Inferior parietal cortex (tissue), 1 donor: ENCODE data around the gene FAM107A.

ENCODE experiments used
- DNase-seq: peaks from one replicate; pipeline ENCODE4 v3.0.0-alpha.2; 2016; ENCODE audit errors: extremely low spot score

Gene FAM107A, protein sequence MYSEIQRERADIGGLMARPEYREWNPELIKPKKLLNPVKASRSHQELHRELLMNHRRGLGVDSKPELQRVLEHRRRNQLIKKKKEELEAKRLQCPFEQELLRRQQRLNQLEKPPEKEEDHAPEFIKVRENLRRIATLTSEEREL

DNA sequence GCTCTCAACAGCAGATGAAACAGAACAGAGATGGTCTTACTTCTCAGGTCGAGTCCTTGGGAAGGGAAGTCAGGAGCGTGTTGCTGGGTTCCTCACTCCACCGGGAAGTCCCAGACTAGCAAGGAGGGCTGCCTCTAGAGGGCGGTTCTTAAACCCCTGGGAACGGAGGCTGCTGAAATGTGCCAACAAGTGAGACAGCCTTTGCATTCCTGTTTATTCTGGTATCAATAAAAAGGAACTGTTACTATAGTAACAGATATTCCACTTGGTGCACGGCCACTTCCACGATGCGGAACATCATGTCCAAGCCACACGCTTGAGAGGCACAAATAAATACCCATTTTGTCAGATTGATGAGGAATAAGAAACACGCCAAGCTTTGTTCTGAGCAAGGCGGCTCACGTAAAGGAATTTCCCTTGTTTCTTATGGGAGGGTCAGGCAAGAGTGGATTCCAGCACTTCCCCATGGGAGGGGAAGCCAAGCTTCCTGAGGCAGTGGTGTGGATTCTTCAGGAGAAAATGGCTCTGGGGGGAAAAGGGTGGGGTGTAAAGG lies at the start of gene FAM107A:
FAM107A (minus strand) TSS at position 123 of the 553 bp plus-strand sequence. CDS start 7,531 bp downstream, outside the sequence.
- peak; percentile 61 for DNase-seq

DNA sequence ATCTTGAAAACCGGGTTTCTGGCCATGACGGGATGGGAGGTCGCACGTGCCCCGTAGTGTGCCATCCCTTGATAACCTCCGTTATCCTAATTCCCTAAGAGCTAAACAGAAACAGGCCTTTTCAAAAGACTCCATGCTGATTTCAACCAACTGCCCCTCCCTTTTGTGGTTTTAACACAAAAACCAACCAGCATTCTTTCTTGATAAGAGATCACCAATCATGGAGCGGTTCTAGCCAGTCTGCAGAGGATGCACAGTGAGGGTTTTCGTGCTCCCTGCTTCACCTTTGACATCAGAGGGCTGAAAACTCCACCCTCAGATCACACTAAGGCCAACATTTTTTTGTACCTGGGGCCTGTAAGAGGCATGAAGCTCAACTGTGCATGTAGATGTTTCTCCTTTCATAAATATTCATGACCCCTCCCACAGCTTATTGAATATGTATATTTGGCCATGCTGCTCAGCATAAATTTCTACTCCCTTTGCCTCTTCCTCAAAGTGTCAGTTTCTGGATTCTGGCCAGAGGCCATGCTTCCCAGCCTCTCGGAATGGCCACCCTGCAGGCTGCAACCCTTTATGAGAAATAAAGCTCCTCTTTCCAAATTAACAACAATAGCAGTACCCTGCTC lies 48.1 kb upstream of the FAM107A start:
- no peak for DNase-seq

DNA sequence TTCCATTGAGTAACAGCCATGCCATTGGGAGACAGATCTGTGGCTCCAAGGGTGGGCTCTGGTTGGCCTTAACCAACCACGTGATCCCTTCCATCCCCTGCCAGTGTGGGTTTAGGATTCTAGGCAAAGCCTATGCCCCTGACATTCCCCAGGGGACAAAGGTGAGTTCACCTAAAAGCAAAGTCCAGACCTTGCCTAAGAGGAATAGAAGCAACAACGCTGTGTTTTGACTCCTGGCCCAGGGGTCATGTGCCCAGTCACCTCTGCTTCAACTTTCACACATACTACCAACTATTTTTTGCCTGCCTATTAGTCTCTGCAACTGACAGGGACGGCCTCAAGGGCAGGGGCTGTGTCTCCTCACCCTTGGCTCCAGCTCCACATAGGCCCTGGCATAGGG lies 47.4 kb upstream of the FAM107A start:
- no peak for DNase-seq

DNA sequence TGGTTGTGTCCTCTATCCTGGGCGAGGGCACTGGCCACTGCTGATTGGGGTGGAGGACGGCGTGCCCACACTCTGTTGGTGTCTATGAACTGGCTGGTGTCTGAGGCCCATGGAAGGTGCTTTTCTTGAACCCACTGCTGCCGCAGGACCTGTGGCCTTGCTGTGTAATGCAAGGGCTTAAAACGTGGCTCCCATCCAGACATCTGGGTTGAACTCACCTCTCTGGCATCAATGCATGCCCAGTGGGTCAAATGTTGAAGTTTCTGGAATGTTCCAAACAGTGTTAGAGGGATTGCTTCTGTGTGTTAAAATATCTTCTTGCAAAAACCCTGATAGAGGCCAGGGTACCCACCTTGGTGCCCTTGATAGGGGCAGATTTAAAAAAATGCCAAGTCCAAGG lies 46.8 kb upstream of the FAM107A start:
- DNase-seq, result no peak

DNA sequence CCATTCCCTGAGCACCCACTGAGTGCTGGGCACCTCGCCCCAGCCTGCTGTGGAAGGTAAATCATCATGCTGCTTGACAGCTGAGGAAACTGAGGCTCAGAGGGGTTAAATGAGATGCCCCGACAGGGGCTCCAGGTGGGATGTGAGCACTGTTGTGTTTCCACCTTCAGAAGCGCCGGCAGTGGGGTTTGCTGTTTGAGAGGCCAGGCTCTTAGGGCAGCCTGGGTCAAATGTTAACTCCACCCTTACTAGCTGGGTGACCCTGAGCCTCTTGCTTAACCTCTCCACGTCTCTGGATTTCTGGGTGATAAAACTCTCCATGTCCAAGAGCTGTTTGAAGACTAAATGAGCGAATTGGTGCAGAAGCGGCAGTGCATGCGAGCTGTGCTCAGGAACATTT lies 46.3 kb upstream of the FAM107A start:
- no peak for DNase-seq

DNA sequence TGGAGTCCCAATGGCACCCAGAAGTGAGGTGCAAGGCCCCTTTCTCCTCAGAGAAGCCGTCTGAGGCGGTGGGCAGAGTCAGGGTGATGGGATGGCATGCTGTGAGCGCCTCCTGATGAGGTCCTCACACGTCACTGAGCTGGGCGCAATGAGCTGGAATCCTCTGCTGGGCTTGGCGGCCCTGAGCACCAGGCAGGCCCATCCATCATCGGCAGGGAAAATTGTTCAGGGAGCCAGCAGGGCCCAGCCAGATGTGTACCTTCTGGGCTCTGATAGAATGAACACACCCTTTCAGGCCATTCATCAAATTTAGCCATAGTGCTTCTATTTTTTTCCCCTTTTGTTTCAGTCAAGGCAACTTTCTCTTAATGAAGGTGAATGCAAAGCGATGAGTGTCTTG lies 45.7 kb upstream of the FAM107A start:
- no peak for DNase-seq

DNA sequence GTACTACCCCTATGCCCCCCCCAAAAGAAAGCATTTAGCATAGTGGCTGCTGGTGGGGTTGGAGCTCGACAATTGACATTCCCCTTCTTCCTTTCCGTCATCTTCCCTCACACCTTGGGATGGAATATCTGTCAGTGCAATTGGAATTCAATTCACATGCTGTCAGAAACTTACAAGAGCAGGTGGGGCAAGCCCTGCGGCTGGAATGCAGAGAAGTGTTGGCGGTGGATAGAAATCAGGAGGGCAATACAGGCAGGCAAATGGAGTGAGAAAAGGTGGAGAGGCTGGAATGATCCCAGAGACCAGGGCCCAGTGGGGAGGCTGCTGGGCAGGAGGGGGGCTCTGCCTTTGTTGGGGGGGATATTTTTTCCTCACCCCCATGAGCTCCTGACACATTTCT lies 45.2 kb upstream of the FAM107A start:
- DNase-seq, result no peak

DNA sequence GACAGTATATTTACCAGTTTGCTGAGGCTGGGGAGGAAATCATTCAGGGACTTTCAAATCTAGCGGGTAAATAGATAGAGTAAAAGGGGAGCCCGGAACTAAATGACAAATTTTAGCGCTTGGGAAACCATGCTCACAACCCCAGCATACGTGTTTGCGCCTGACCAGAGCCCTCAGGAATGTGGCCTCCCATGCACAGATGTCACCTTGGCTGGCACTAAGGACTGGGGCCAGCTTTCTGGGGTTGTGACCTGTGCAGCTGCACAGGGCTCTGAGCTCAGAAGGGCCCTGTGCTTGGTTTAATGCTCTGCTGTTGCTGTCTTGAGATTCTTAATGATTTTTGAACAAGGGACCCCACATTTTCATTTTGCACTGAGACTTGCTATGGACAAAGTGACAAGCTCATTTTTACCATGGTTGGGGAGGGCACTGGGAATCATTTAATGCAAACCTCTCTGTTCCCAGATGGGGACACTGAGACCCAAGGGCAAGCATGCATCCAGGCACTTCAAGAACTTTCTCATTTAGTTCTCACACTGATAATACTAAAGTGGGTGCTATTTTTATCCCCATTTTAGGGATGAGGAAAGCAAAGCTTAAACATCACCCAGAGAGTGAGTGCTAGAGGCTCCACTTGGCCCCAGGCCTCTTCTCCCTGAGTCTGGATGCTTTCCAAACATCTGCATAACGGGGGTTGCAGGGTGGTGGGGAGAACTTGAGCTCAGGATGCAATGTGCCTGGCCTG lies 44.1 kb upstream of the FAM107A start:
- DNase-seq, result no peak

DNA sequence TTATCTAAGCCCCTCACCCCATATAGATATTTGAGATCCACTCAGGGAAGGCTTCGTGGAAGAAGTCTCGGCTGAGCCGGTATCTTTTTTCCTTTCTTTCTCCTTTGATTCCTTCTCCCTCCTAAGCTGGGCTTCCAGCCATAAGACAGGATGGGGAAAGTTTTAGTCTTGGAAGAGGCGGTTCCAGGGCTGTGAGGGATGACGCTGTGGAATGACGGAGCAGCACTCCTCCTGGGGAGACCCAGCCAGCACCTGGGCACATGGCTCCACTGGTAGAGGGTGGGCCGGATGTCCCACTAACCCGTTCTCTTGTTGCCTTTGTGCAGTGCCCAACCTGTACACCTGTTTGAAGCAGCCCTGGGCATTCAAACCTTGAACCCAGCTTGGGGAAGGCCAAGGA lies 43.2 kb upstream of the FAM107A start:
- no peak for DNase-seq

DNA sequence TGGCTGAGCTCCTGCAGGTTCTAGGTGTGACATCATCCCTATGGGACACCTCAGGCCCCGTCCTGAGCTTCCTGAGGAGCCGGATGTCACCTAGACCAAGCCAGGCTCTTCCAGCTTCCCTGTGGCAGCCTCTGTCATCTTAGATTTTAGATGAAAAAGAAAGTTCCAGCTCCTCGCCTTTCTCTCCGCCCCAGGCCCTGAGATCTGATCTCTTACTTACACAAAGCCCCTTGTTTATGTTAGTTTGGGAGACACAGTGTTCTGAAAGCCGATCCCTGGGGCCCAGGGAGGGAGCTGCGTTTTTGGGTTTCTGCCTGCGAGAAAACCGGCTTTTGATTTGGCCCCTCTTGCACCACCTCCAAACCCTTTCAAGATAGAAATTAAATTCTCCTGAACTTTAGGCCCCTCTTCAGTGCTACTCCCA lies 40.2 kb upstream of the FAM107A start:
- DNase-seq, result no peak

DNA sequence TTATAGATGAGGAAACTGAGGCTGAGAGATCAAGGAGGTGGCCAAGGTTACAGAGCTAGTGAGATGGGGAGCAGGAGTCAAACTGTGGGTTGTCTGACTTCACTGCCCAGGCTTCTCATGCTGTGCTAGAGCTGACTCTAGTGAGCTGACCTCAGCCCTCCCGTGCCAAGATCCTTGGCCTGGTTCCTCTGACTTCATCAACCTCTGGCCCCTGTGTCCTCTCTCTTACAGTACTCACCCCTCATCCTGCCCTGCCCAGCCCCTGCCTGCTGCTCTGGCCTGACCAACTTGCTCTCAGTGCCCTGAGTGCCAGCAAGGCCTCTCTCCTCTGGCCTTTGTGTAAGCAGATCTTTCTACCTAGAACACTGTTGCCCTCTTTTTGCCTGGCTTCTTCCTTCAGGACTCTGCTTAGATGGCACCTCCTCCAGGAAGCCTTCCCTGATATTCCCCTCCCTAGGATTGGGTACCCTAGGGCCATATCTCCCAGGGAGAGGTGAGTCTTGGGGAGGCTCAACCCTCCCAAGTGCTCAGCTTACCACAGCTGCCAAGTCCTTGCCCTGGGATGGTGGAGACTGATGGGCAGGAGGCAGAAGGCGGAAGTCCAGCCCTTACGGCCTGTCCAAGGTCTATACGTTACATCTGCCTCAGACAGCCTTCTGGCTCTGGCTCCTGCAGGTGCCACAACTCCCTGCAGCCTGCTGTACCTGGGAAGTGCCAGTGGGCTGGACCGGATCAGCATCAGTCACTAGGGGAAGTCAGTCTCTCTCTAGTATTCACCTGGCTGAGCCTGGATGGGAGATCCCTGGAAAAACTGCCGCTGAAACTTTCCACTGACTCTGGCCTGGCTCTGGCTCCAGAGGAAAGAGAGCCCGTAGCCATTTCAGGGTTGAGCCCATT lies 36.3 kb upstream of the FAM107A start:
- DNase-seq, result no peak

DNA sequence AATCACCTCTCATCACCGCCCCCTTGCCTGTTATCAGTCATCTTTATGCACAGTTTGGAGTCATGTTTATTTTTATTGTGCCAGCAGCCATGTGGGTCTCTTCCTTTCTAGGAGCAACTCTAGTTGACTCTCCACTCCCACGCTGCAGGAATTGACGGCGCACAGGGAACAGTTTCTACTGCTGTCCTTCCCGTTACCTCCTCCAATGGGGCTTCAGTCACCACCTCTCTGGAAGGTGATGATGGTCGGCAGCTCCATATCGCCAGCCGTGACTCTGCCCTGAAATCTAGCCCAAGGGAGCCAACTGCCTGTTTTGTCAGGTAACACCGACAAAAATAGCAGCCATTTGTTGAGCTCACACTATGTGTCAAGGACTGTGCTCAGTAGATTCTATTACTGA lies 35.6 kb upstream of the FAM107A start:
- DNase-seq, result no peak

DNA sequence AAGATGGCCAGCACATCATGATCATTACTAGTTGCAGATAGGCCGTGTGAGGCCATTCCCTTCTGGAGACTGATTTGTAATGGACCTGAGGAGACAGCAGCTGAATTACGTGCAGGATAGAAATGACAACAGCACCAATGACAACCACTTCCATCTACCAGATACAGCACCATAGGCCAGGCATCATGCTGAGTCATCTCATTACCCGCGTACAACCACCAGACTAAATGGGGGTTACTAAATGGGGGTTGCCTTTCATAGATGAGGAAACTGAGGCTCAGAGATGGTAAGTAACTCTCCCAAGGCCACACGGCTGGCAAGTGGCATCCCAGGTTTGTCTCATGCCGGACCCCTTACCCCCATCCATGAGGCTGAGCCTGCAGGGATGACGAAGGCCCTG lies 32.8 kb upstream of the FAM107A start:
- no peak for DNase-seq

DNA sequence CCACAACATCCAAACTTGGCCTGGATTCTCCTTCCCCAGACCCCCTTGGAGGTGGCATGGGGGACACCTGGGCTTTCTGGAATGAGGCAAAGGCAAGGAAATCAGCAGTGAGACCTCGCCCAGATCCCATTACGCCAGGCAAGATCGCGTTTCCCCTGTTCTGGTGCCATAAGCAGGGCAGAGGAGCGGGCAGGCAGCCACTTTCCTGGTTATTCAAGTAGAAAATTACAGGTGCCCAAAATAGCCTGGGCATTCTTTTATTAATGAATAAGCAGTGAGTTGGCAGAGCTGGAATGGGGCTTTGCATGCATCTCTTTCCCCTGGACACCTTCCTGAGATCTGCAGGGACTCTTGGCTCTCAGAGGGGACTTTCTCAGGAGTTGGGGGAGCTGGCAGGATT lies 31.5 kb upstream of the FAM107A start:
- peak; percentile 24 for DNase-seq

DNA sequence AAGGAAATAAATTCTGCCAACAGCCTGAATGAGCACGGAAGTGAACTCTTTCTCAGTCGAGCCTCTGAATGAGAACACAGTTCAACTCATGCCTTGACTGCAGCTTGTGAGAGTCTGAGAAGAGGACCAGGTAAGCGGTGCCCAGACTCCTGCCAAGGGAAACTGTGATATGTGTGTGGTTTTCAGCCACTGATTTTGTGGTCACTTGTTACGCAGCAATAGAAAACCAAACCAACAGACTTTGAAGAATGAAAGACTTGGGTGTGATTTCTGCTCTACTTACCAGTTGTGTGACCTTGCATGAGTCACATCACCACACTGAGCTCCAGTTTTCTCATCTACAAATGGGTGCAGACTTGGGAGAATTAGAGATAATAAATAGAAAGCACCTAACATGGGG lies 30.6 kb upstream of the FAM107A start:
- no peak for DNase-seq

DNA sequence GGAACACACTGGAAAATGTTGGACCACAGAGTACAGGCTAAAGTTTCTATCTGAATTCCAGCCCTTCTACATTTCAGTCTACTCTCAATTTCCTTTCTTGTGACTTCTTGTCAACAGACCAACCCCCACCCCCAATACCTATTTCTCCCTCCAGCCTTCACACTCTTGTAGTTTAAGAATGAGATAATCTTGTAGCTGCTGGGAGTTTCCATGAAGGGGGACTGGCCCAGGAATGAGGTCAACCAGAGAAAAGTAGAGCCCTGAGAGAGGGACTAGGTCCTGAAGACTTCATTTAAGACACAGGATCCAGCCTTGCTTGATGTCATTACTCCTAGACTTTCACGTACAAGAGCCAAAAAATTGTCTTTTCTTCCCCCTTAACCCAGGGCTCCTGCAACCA lies 29.5 kb upstream of the FAM107A start:
- no peak for DNase-seq

DNA sequence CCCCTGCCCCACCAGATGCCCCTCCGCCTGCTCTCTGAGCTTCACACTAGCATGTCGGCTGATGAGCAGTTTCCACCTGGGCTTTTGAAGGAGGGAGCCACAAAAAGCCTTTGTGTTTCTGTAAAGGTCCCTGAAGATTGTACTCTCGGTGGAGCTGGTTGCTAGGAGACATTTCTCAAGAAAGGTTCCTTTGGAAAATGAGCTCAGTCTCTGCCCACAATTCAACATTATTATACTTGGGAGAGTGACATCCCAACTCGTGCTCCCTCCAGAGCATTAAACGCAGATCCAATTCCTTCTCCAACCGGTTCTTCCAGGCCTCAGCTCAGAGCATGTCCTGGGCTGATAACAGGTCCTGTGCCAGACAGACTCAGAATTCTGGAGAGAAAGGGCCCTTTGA lies 26.8 kb upstream of the FAM107A start:
- no peak for DNase-seq

DNA sequence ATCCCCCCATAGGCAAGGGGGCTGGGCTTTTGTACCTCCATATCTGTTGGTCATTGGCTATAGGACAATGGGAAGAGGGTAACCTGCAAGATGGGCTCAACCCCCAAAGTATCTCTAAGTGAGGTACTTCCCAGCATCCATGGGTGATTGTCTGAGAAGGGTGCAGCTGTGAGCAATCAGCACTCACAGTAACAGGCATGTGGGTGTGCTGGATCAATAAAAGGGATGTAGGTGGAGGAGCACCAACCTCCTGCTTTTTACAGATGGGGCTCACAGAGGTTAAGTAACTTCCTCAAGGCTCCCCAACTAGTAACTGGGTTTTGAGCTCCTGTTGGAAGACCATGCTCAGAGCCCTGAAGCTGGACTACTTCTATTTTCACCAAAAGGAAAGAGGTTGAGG lies 26.4 kb upstream of the FAM107A start:
- no peak for DNase-seq

DNA sequence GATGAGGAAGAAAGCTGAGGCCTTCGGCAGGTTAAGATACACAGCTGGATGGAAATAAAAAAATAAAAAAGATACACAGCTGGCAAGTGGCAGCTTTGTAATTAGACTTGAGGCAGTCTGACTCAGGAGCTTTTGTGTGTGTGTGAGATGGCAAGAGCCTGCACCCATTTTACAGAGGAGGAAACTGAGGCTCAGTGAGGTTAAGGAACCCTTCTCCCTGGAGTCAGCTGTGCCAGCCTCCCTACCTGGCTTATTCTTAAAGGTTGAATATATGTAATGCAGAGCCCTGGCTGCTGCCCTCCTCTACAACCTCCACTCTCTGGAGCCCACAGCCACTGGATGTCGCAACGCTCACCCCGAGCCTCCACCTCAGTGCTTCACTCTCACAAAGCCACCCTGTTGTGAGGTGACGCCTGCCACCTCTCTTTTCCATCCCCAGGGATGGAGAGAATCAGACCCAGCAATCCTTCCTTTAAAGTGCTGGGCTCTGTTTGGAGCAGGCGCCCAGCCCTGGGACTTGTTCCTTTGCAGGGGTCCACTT lies 20.6 kb upstream of the FAM107A start:
- no peak for DNase-seq

DNA sequence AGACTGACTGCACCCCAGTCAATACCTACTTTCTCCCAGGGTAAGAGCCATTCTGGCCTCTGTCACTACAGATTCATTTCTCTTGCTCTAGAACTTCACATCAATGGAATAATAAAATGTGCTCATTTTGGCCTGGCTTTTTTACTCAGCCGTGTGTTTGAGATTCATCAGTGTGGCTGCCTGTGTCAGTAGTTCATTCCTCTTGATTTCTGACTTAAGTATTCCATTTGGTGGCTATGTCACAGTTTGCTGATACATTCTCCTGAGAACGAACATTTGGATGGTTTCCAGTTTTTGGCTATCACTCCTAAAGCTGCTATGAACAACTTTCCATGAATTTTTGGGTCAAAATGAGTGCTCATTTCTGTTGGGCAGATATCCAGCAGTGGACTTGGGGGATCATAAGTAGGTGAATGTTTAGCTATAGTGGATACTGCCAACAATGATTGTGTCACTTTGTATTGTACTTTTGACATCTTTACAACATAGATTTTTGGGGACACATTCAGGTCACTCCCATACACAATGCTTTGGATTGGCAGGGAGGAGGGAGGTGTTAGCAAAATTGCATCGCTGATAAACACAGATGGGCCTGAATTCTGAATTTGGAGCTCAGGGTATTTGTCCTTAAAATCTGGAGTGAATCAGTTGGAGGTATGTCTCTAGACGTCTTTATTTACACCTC lies 19.8 kb upstream of the FAM107A start:
- no peak for DNase-seq

DNA sequence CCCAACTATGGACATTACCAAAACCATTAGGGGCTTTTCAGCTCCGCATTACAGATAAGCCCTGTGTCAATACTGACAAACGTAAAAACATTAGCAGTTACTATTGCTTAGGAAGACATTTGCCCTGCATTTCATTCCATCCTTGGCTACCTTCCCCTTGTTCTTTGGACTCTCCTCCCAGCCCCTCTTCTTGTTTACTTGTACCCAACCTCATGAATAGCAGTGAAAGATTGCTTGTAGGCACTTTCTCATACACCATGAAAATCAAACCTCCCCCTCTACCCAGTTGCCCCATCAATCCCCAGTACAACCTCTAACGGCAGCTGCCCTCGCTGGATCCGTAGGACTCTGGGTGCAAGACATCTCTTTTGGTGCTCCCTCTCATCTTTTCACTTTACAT lies 16.9 kb upstream of the FAM107A start:
- DNase-seq, result no peak
